HEK293 (cell line): ENCODE data around the gene NR2C2AP.

Experiments
- CTCF ChIP-seq: fragments of 450-650 bp; formaldehyde crosslinking; IDR thresholded peaks from 2 replicates; pipeline ENCODE4 v1.5.1; 2016; ENCODE audit warnings: missing biosample characterization, missing genetic modification characterization
- PRDM10 ChIP-seq: fragments of 450-650 bp; formaldehyde crosslinking; IDR thresholded peaks from 2 replicates; pipeline ENCODE4 v1.5.1; 2016; ENCODE audit warnings: missing biosample characterization, missing genetic modification characterization
- ZNF501 ChIP-seq: fragments of 450-650 bp; formaldehyde crosslinking; IDR thresholded peaks from 2 replicates; pipeline ENCODE4 v1.5.1; 2016; ENCODE audit warnings: missing biosample characterization, missing genetic modification characterization

DNA sequence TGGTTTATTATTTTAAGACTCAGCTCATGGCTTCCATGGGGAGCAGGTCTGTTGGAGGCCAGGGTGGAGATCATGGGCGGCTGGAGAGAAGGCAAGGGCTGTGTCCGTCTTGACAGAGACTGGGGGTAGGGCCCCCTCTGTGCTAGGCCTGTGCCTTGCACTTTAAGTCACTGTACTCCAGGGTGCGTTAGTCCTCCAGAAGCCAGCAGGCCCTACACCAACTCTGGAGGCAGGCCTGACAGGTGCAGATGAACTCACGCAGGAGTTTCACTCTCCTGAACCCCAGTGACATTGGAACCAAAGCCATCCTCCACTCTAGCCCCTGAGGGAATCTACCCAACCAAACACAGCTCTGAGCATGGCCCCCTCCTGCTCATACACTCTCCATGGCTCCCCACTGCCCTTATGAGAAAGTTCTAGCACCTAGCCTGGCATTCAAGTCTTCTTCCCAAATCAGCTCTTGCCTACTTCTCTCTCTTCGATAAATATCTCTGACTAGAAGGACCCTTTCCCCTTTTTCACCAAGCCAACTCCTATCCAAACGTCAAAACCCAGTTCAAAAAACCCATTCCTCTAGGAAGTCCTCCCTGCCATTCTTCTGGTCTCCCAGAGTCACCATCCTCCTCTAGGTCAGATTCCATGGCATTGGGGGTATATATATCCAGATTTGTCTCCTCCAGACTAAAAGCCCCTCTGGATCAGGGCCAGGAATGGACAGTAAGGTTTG is 48.3 kb downstream of the NR2C2AP start:
- TF ChIP-seq PRDM10 (tag by site-specific recombination), result no peak
- no peak for TF ChIP-seq ZNF501
- TF ChIP-seq CTCF (tag by site-specific recombination), result no peak
